ENCODE data around the gene XG. TPM values are rescaled to one million over a fixed set of nuclear protein-coding genes. Genes with fewer than 3 reads are reported as not detected.
"Not testable (repeated sequence)": the region's sequence is repeated elsewhere in the genome, so short reads cannot be mapped to it uniquely, and the experiment has no call there.

XG gene
- 0.65 TPM in 1 of 2 replicates, not detected in the other for total RNA-seq

GRCh38 chrX:2751874-2752300 lies at the start of gene XG:
TSS of gene XG (plus strand) at chrX:2752040. CDS start at chrX:2752275, 235 bp downstream.
- H3K4me1 Mint-ChIP-seq (ENCODE audit: low read depth); H3K27me3 Mint-ChIP-seq (ENCODE audit: insufficient read depth); H3K36me3 Mint-ChIP-seq (ENCODE audit: low read depth); intact Hi-C loops (cut with micrococcal nuclease); H3K4me3 Mint-ChIP-seq; DNase-seq (ENCODE audit: low spot score); H3K9me3 Mint-ChIP-seq; H3K27ac Mint-ChIP-seq: not testable (repeated sequence)

- Mint-ChIP-seq H3K4me3 (peak overlapping the region; percentile 80), H3K4me1 (ENCODE audit: low read depth) (peaks cover 86% of the 10 kb centered on the region), H3K27me3 (ENCODE audit: insufficient read depth) (no peaks in the 10 kb centered on the region), H3K36me3 (ENCODE audit: low read depth) (peaks cover 69% of the 10 kb centered on the region), H3K9me3 (peaks cover 7% of the 10 kb centered on the region), H3K27ac (peak overlapping the region; percentile 86)
- intact Hi-C loops (cut with micrococcal nuclease) = loop anchor here (10.0 kb wide), 1 partner anchor 1499 kb away; no protein-coding TSS in a partner anchor
- no peak for DNase-seq (ENCODE audit: low spot score)
These were observed 47.9 kb upstream of the XG start for GRCh38 chrX:2703991-2704369.

GRCh38 chrX:2705046-2705832 lies 46.6 kb upstream of the XG start:
- Mint-ChIP-seq H3K36me3 (ENCODE audit: low read depth) (peaks cover 63% of the 10 kb centered on the region), H3K4me1 (ENCODE audit: low read depth) (peaks cover 87% of the 10 kb centered on the region), H3K27ac (peak overlapping the region; percentile 62), H3K4me3 (peak overlapping the region; percentile 71), H3K9me3 (peaks cover 5% of the 10 kb centered on the region), H3K27me3 (ENCODE audit: insufficient read depth) (no peaks in the 10 kb centered on the region)
- DNase-seq (ENCODE audit: low spot score) = no peak
- intact Hi-C loops (cut with micrococcal nuclease) = loop anchor here (5.0 to 10.0 kb wide), 2 partner anchors 203 to 1500 kb away; partner anchors contain the start of genes DHRSX and ZBED1

- peaks cover 49% of the 10 kb centered on the region for H3K36me3 Mint-ChIP-seq (ENCODE audit: low read depth)
- peak overlapping the region; percentile 88 for H3K27ac Mint-ChIP-seq
- no peaks in the 10 kb centered on the region for H3K9me3 Mint-ChIP-seq
- intact Hi-C loops (cut with micrococcal nuclease) = loop anchor here (1.0 to 10.0 kb wide), 3 partner anchors 10 to 1503 kb away; partner anchors contain the start of genes DHRSX and ZBED1
- H3K4me3 Mint-ChIP-seq = peak overlapping the region; percentile 68
- DNase-seq (ENCODE audit: low spot score) = peak; percentile 59
- no peaks in the 10 kb centered on the region for H3K27me3 Mint-ChIP-seq (ENCODE audit: insufficient read depth)
- peaks cover 73% of the 10 kb centered on the region for H3K4me1 Mint-ChIP-seq (ENCODE audit: low read depth)
These were observed 44.5 kb upstream of the XG start for GRCh38 chrX:2707334-2707760.

GRCh38 chrX:2708021-2708420 lies 43.8 kb upstream of the XG start:
- Mint-ChIP-seq H3K36me3 (ENCODE audit: low read depth) (peaks cover 45% of the 10 kb centered on the region), H3K9me3 (no peaks in the 10 kb centered on the region), H3K27me3 (ENCODE audit: insufficient read depth) (no peaks in the 10 kb centered on the region), H3K4me3 (peak overlapping the region; percentile 68), H3K4me1 (ENCODE audit: low read depth) (peaks cover 66% of the 10 kb centered on the region), H3K27ac (peak overlapping the region; percentile 88)
- no peak for DNase-seq (ENCODE audit: low spot score)
- intact Hi-C loops (cut with micrococcal nuclease) = loop anchor here (5.0 to 10.0 kb wide), 2 partner anchors 206 to 1503 kb away; partner anchors contain the start of genes DHRSX and ZBED1

GRCh38 chrX:2708592-2709188 lies 43.1 kb upstream of the XG start:
- no peak for DNase-seq (ENCODE audit: low spot score)
- intact Hi-C loops (cut with micrococcal nuclease) = loop anchor here (5.0 to 10.0 kb wide), 2 partner anchors 206 to 1504 kb away; partner anchors contain the start of genes DHRSX and ZBED1
- H3K4me3 Mint-ChIP-seq = peak overlapping the region; percentile 68
- H3K27ac Mint-ChIP-seq = peak overlapping the region; percentile 88
- peaks cover 60% of the 10 kb centered on the region for H3K4me1 Mint-ChIP-seq (ENCODE audit: low read depth)
- H3K9me3 Mint-ChIP-seq = no peaks in the 10 kb centered on the region
- peaks cover 41% of the 10 kb centered on the region for H3K36me3 Mint-ChIP-seq (ENCODE audit: low read depth)
- no peaks in the 10 kb centered on the region for H3K27me3 Mint-ChIP-seq (ENCODE audit: insufficient read depth)

- DNase-seq (ENCODE audit: low spot score) = no peak
- no peaks in the 10 kb centered on the region for H3K27me3 Mint-ChIP-seq (ENCODE audit: insufficient read depth)
- H3K27ac Mint-ChIP-seq = peak overlapping the region; percentile 88
- peak overlapping the region; percentile 56 for H3K4me3 Mint-ChIP-seq
- peaks cover 41% of the 10 kb centered on the region for H3K36me3 Mint-ChIP-seq (ENCODE audit: low read depth)
- intact Hi-C loops (cut with micrococcal nuclease) = loop anchor here (5.0 to 10.0 kb wide), 2 partner anchors 207 to 1505 kb away; partner anchors contain the start of genes DHRSX and ZBED1
- H3K4me1 Mint-ChIP-seq (ENCODE audit: low read depth) = peaks cover 52% of the 10 kb centered on the region
- no peaks in the 10 kb centered on the region for H3K9me3 Mint-ChIP-seq
These were observed 42.3 kb upstream of the XG start for GRCh38 chrX:2709556-2709955.

- no peaks in the 10 kb centered on the region for H3K9me3 Mint-ChIP-seq
- no peak for DNase-seq (ENCODE audit: low spot score)
- intact Hi-C loops (cut with micrococcal nuclease) = loop anchor here (1.0 to 10.0 kb wide), 7 partner anchors 8 to 1375 kb away; partner anchors contain the start of genes ASMTL, CD99, IL3RA and P2RY8
- peaks cover 45% of the 10 kb centered on the region for H3K4me1 Mint-ChIP-seq (ENCODE audit: low read depth)
- H3K4me3 Mint-ChIP-seq = peak overlapping the region; percentile 56
- peaks cover 42% of the 10 kb centered on the region for H3K36me3 Mint-ChIP-seq (ENCODE audit: low read depth)
- H3K27ac Mint-ChIP-seq = peak overlapping the region; percentile 88
- no peaks in the 10 kb centered on the region for H3K27me3 Mint-ChIP-seq (ENCODE audit: insufficient read depth)
These were observed 41.6 kb upstream of the XG start for GRCh38 chrX:2710041-2710840.

- H3K36me3 Mint-ChIP-seq (ENCODE audit: low read depth) = peaks cover 46% of the 10 kb centered on the region
- H3K27me3 Mint-ChIP-seq (ENCODE audit: insufficient read depth) = no peaks in the 10 kb centered on the region
- no peak overlapping the region for H3K4me3 Mint-ChIP-seq
- H3K4me1 Mint-ChIP-seq (ENCODE audit: low read depth) = peaks cover 44% of the 10 kb centered on the region
- H3K9me3 Mint-ChIP-seq = no peaks in the 10 kb centered on the region
- no peak overlapping the region for H3K27ac Mint-ChIP-seq
- no peak for DNase-seq (ENCODE audit: low spot score)
- intact Hi-C loops (cut with micrococcal nuclease) = loop anchor here (5.0 to 10.0 kb wide), 3 partner anchors 1174 to 1377 kb away; partner anchors contain the start of genes ASMTL, IL3RA and P2RY8
These were observed 40.4 kb upstream of the XG start for GRCh38 chrX:2711441-2711840.

- peaks cover 48% of the 10 kb centered on the region for H3K4me1 Mint-ChIP-seq (ENCODE audit: low read depth)
- H3K9me3 Mint-ChIP-seq = no peaks in the 10 kb centered on the region
- no peaks in the 10 kb centered on the region for H3K27me3 Mint-ChIP-seq (ENCODE audit: insufficient read depth)
- peaks cover 50% of the 10 kb centered on the region for H3K36me3 Mint-ChIP-seq (ENCODE audit: low read depth)
- no peak overlapping the region for H3K4me3 Mint-ChIP-seq
- intact Hi-C loops (cut with micrococcal nuclease) = loop anchor here (5.0 to 10.0 kb wide), 3 partner anchors 1175 to 1378 kb away; partner anchors contain the start of genes ASMTL, IL3RA and P2RY8
- no peak for DNase-seq (ENCODE audit: low spot score)
- H3K27ac Mint-ChIP-seq = no peak overlapping the region
These were observed 39.4 kb upstream of the XG start for GRCh38 chrX:2712428-2712827.

- H3K27ac Mint-ChIP-seq = no peak overlapping the region
- DNase-seq (ENCODE audit: low spot score) = no peak
- peaks cover 48% of the 10 kb centered on the region for H3K4me1 Mint-ChIP-seq (ENCODE audit: low read depth)
- H3K9me3 Mint-ChIP-seq = no peaks in the 10 kb centered on the region
- H3K36me3 Mint-ChIP-seq (ENCODE audit: low read depth) = peaks cover 51% of the 10 kb centered on the region
- H3K4me3 Mint-ChIP-seq = no peak overlapping the region
- intact Hi-C loops (cut with micrococcal nuclease) = loop anchor here (5.0 to 10.0 kb wide), 3 partner anchors 1176 to 1378 kb away; partner anchors contain the start of genes ASMTL, IL3RA and P2RY8
- no peaks in the 10 kb centered on the region for H3K27me3 Mint-ChIP-seq (ENCODE audit: insufficient read depth)
These were observed 38.7 kb upstream of the XG start for GRCh38 chrX:2712890-2713840.

Data from activated T-helper 1 cell treated with anti-CD3 and anti-CD28 coated beads, Interleukin-12 subunit alpha, Interleukin-12 subunit beta, Interleukin-2, Interleukin-4 antibody, amounts not matched to agents 30 ng/mL and 10 ng/mL and 1 ng/mL, durations not matched to agents 14 hours and 24 hours and 36 hours (primary cell).